Activated B cell treated with CpG ODN at 0.5 μM for 24 hours (primary cell): ENCODE data around the gene ACER2. TPM values are rescaled to one million over a fixed set of nuclear protein-coding genes. Genes with fewer than 3 reads are reported as not detected.

Experiments
- ATAC-seq: fragments of 200-7000 bp; cut with Tn5 transposase; one replicate; pipeline ENCODE4 v1.10.0; 2021; ENCODE audit warnings: low read depth, mild to moderate bottlenecking, moderate library complexity
- CTCF ChIA-PET: fragments of 350-600 bp; sonication (Branson Sonifier 250); formaldehyde crosslinking; loops from one replicate; lab custom pipeline; 2021; ENCODE audit warnings: antibody characterized with exemption; lab: Charles Lee
- POLR2A ChIA-PET: fragments of 350-600 bp; sonication (Branson Sonifier 250); formaldehyde crosslinking; loops from one replicate; lab custom pipeline; 2021; ENCODE audit warnings: antibody characterized with exemption; lab: Charles Lee
- DNase-seq: peaks from one replicate; pipeline ENCODE4 v3.0.0; 2022
- H3K27ac Mint-ChIP-seq: one replicate; pipeline ENCODE4 v1.8.0; 2020; ENCODE audit warnings: mixed read lengths
- H3K27me3 Mint-ChIP-seq: one replicate; pipeline ENCODE4 v1.8.0; 2021; ENCODE audit warnings: mixed read lengths
- H3K36me3 Mint-ChIP-seq: one replicate; pipeline ENCODE4 v1.8.0; 2021; ENCODE audit warnings: low read depth, mixed read lengths
- H3K4me1 Mint-ChIP-seq: one replicate; pipeline ENCODE4 v1.8.0; 2021; ENCODE audit warnings: mixed read lengths
- H3K4me3 Mint-ChIP-seq: one replicate; pipeline ENCODE4 v1.8.0; 2020; ENCODE audit warnings: mild to moderate bottlenecking, mixed read lengths
- H3K9me3 Mint-ChIP-seq: one replicate; pipeline ENCODE4 v1.8.0; 2020; ENCODE audit warnings: mixed read lengths
- intact Hi-C: fragments of 100-400 bp; cut with micrococcal nuclease; formaldehyde crosslinking; loops from one replicate; pipeline ENCODE4 v1.15.1; 2024
- total RNA-seq: library from RNA; stranded (reverse); gene quantifications from 2 replicates; pipeline ENCODE4 v1.2.3, GENCODE V29; 2022
- TF ChIP-seq, protein P1 (sequence below): fragments of 200-600 bp; IDR thresholded peaks from one replicate; pipeline ENCODE4 v1.8.0; 2022; ENCODE audit warnings: antibody characterized with exemption, mild to moderate bottlenecking

Gene ACER2
- total RNA-seq, 1 donor from 2014 or later, result 1.4 TPM

DNA sequence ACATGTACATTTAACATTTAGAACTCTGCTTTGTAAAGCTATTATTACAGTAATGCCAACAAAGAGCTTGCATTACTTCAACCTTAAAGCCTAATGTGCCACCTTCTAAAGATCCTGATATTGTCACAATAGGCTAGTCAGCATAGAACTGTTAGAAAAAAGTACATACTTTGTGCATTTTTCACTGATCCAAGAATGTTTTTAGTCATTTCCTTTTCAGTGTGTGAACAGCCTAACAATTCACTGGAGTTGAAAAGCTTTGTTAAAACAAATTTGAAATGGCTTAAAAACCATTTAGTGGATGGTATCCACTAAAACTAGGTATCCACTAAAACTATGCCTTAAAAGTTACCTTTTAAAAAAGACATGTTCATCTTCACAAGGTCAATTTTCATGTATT lies 33.3 kb upstream of the ACER2 start:
- TF ChIP-seq, protein P1, sequence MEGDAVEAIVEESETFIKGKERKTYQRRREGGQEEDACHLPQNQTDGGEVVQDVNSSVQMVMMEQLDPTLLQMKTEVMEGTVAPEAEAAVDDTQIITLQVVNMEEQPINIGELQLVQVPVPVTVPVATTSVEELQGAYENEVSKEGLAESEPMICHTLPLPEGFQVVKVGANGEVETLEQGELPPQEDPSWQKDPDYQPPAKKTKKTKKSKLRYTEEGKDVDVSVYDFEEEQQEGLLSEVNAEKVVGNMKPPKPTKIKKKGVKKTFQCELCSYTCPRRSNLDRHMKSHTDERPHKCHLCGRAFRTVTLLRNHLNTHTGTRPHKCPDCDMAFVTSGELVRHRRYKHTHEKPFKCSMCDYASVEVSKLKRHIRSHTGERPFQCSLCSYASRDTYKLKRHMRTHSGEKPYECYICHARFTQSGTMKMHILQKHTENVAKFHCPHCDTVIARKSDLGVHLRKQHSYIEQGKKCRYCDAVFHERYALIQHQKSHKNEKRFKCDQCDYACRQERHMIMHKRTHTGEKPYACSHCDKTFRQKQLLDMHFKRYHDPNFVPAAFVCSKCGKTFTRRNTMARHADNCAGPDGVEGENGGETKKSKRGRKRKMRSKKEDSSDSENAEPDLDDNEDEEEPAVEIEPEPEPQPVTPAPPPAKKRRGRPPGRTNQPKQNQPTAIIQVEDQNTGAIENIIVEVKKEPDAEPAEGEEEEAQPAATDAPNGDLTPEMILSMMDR, result no peak
- Mint-ChIP-seq H3K27ac (no peak overlapping the region), H3K9me3 (no peaks in the 10 kb centered on the region), H3K36me3 (peaks cover 83% of the 10 kb centered on the region), H3K4me3 (no peak overlapping the region), H3K4me1 (peaks cover 43% of the 10 kb centered on the region), H3K27me3 (no peaks in the 10 kb centered on the region)
- ChIA-PET POLR2A (interaction anchor here (0.7 to 1.5 kb wide), 5 partner anchors 10 to 33 kb away, joined by 3 to 8 read pairs (median 3); partner anchors contain the start of gene ACER2), CTCF (no interaction called here)
- intact Hi-C loops, result loop anchor here (5.0 kb wide), 1 partner anchor 193 kb away; no protein-coding TSS in a partner anchor
- DNase-seq (no peak), ATAC-seq (no peak)

DNA sequence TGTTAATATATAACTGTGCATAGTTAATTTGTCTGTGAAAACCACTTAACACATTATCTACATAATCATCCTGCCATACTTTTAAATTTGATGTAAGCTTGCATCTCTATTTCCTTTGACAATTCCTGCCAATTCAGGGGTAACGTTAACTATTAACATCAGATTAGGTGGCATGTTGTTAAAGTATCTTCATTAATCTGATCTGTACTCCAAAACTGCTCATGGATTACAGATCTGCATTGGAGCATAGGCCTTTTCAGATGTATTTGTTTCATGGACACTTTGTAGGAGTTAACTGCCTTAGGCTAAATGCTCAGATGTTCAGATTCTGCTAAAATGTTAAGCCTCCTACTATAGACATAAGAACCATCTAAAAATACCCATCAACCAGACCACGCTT lies 31.9 kb upstream of the ACER2 start:
- Mint-ChIP-seq H3K36me3 (peaks cover 79% of the 10 kb centered on the region), H3K27me3 (no peaks in the 10 kb centered on the region), H3K4me1 (peaks cover 49% of the 10 kb centered on the region), H3K9me3 (no peaks in the 10 kb centered on the region), H3K27ac (peak overlapping the region; percentile 24), H3K4me3 (peak overlapping the region; percentile 21)
- TF ChIP-seq, protein P1, result no peak
- no peak for DNase-seq
- CTCF ChIA-PET, result interaction anchor here (1.0 kb wide), 1 partner anchor 10 kb away, joined by 3 read pairs; no protein-coding TSS in a partner anchor
- ATAC-seq, result no peak
- POLR2A ChIA-PET, result interaction anchor here (0.7 kb wide), 2 partner anchors 65 to 77 kb away, joined by 3 read pairs; no protein-coding TSS in a partner anchor
- intact Hi-C loops, result loop anchor here (5.0 kb wide), 1 partner anchor 195 kb away; no protein-coding TSS in a partner anchor

DNA sequence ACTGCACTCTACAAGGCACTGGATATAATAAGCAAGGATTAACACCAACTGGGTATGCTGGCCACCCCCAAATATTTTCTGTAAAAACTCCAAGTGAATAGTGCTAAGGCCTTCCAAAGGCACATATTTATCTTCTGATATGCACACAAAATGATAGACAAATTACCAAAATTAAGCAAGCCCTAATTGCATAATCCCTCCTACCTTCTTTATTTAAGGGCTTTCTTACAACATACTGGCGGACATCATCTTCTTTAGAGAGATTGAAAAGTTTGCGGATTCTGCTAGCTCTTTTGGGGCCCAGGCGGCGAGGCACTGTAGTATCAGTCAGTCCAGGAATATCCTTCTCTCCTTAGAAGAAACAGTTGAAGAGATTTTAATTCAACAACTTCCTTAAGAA lies 30.6 kb upstream of the ACER2 start:
- CTCF ChIA-PET, result no interaction called here
- ATAC-seq, result no peak
- no peak for DNase-seq
- peaks cover 73% of the 10 kb centered on the region for H3K36me3 Mint-ChIP-seq
- H3K27me3 Mint-ChIP-seq, result no peaks in the 10 kb centered on the region
- H3K27ac Mint-ChIP-seq, result peak overlapping the region; percentile 99
- H3K9me3 Mint-ChIP-seq, result no peaks in the 10 kb centered on the region
- H3K4me1 Mint-ChIP-seq, result peaks cover 49% of the 10 kb centered on the region
- POLR2A ChIA-PET, result interaction anchor here (0.7 to 1.9 kb wide), 2 partner anchors 75 to 79 kb away, joined by 3 to 9 read pairs; no protein-coding TSS in a partner anchor
- intact Hi-C loops, result loop anchor here (5.0 kb wide), 1 partner anchor 196 kb away; no protein-coding TSS in a partner anchor
- TF ChIP-seq, protein P1, result no peak
- H3K4me3 Mint-ChIP-seq, result peak overlapping the region; percentile 100

DNA sequence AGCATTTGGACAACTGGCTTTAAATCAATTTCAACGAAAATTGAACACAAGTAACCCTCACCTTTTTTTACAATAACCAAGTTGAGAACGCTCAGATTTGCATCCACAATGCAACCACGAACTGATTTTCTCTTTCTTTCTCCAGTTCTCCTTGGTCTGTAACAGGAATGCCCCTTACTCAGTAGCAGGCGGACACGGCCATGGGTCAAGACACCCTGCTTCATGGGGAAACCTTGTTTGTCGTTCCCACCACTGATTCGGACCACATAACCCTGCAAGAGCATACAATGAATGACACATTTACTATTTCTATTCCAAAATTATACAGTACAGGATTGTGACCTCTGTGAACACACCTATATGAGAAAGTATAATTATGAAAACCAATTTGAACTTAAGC lies 30.2 kb upstream of the ACER2 start:
- intact Hi-C loops, result loop anchor here (5.0 kb wide), 1 partner anchor 196 kb away; no protein-coding TSS in a partner anchor
- Mint-ChIP-seq H3K27me3 (no peaks in the 10 kb centered on the region), H3K27ac (peak overlapping the region; percentile 99), H3K9me3 (no peaks in the 10 kb centered on the region), H3K36me3 (peaks cover 68% of the 10 kb centered on the region), H3K4me1 (peaks cover 49% of the 10 kb centered on the region), H3K4me3 (peak overlapping the region; percentile 100)
- CTCF ChIA-PET, result interaction anchor here (2.0 kb wide), 1 partner anchor 86 kb away, joined by 7 read pairs; no protein-coding TSS in a partner anchor
- TF ChIP-seq, protein P1, result no peak
- no peak for ATAC-seq
- POLR2A ChIA-PET, result interaction anchor here (0.7 to 2.3 kb wide), 6 partner anchors 8 to 147 kb away, joined by 3 to 31 read pairs (median 10); partner anchors contain the start of genes ACER2 and DENND4C
- DNase-seq, result no peak

DNA sequence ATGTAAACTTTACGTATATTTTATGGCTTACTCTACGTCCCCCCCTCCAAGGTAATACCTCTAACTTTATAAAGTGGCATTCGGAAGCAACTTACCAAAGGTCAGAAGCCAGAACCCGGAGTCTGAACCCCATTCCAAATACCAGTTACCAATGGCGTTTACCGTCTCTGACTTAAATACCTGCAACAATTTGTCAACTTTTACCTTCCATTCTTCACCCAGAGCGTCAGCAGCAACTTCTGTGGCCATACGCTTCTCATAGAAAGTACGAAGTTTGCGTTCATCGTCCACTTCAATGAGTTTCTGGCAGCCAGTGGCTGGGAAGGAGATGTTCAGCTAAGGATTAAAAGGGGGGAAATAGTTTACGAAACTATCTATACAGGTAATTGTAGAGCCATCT lies 29.5 kb upstream of the ACER2 start:
- H3K9me3 Mint-ChIP-seq, result no peaks in the 10 kb centered on the region
- ChIA-PET CTCF (interaction anchor here (2.0 kb wide), 1 partner anchor 86 kb away, joined by 7 read pairs; no protein-coding TSS in a partner anchor), POLR2A (interaction anchor here (1.2 to 2.3 kb wide), 13 partner anchors 8 to 330 kb away, joined by 3 to 31 read pairs (median 10); partner anchors contain the start of genes ACER2, DENND4C and RRAGA)
- TF ChIP-seq, protein P1, result no peak
- H3K4me3 Mint-ChIP-seq, result peak overlapping the region; percentile 100
- ATAC-seq, result no peak
- DNase-seq, result no peak
- no peaks in the 10 kb centered on the region for H3K27me3 Mint-ChIP-seq
- peaks cover 61% of the 10 kb centered on the region for H3K36me3 Mint-ChIP-seq
- intact Hi-C loops, result loop anchor here (5.0 kb wide), 1 partner anchor 197 kb away; no protein-coding TSS in a partner anchor
- peaks cover 49% of the 10 kb centered on the region for H3K4me1 Mint-ChIP-seq
- peak overlapping the region; percentile 99 for H3K27ac Mint-ChIP-seq
